Measurements from ENCODE around the gene AP2B1. TPM values are rescaled to one million over a fixed set of nuclear protein-coding genes. Genes with fewer than 3 reads are reported as not detected.
"Not testable (repeated sequence)": the region's sequence is repeated elsewhere in the genome, so short reads cannot be mapped to it uniquely, and the experiment has no call there.

AP2B1 gene
- total RNA-seq, 1 experiment from 2014 or later, result 217 TPM

- H2BK20ac ChIP-seq (ENCODE audit: low read depth, low read length, poor library complexity, severe bottlenecking), result no peak within 1 kb of the TSS
- H2AFZ ChIP-seq (ENCODE audit: low read length), result no peak within 1 kb of the TSS
- no peak within 1 kb of the TSS for H3K27ac Mint-ChIP-seq
- no peak within 1 kb of the TSS for H4K91ac ChIP-seq (ENCODE audit: insufficient read length, low read depth, low read length)
- H3K27me3 Mint-ChIP-seq (ENCODE audit: low read depth), result peaks cover 27% of the 10 kb centered on the region
- H3K79me1 ChIP-seq (ENCODE audit: insufficient read depth, low read depth, low read length, poor library complexity, severe bottlenecking), result no peaks in the 10 kb centered on the region
- no peaks in the 10 kb centered on the region for H3K27me3 ChIP-seq (ENCODE audit: insufficient read depth, low read length)
- H2BK5ac ChIP-seq (ENCODE audit: insufficient read length, low read length), result no peak within 1 kb of the TSS
- H2AK5ac ChIP-seq (ENCODE audit: insufficient read length, low read length), result no peak within 1 kb of the TSS
- WGBS (ENCODE audit: extremely low coverage, insufficient read length, low lambda C conversion rate), result no CpG with 5 or more reads among the region's 3 CpGs
- H4K20me1 ChIP-seq (ENCODE audit: control insufficient read depth, insufficient read depth, insufficient read length), result peaks cover 3% of the 10 kb centered on the region
- DNase-seq, result no peak
- no peaks in the 10 kb centered on the region for H3K9me3 ChIP-seq (ENCODE audit: control insufficient read depth, low read depth, low read length)
- H3K23me2 ChIP-seq (ENCODE audit: insufficient read length, low read depth, low read length, poor library complexity, severe bottlenecking), result no peaks in the 10 kb centered on the region
- no peak within 1 kb of the TSS for H3K14ac ChIP-seq (ENCODE audit: insufficient read depth, low read length)
- H2BK15ac ChIP-seq (ENCODE audit: low read depth, low read length), result no peak within 1 kb of the TSS
- no peaks in the 10 kb centered on the region for H3K4me1 ChIP-seq (ENCODE audit: insufficient read depth, low read length)
- H3K23ac ChIP-seq (ENCODE audit: insufficient read length, low read depth, low read length), result no peak within 1 kb of the TSS
- no peak within 1 kb of the TSS for H3K18ac ChIP-seq (ENCODE audit: insufficient read length, low read depth, low read length)
- no peaks in the 10 kb centered on the region for H3K4me1 Mint-ChIP-seq
- H2BK12ac ChIP-seq (ENCODE audit: insufficient read length, low read depth, low read length), result no peak within 1 kb of the TSS
- no peak within 1 kb of the TSS for H3K4ac ChIP-seq (ENCODE audit: low read depth, low read length)
- H4K5ac ChIP-seq (ENCODE audit: insufficient read length, low read depth, low read length), result no peak within 1 kb of the TSS
- no peak within 1 kb of the TSS for H3K27ac ChIP-seq (ENCODE audit: insufficient read length, low read depth, low read length)
- H3K79me2 ChIP-seq (ENCODE audit: insufficient read depth, low read length), result no peaks in the 10 kb centered on the region
- H2BK120ac ChIP-seq (ENCODE audit: low read depth, low read length, poor library complexity, severe bottlenecking), result no peak within 1 kb of the TSS
- H3K4me3 Mint-ChIP-seq, result no peak within 1 kb of the TSS; a peak in 1 of 5 replicates
- H3K4me2 ChIP-seq (ENCODE audit: insufficient read depth, insufficient read length, low read length), result no peak within 1 kb of the TSS
- no peak for TF ChIP-seq CTCF (conservative IDR thresholded peaks at IDR 0.05)
- no peaks in the 10 kb centered on the region for H3K36me3 Mint-ChIP-seq (ENCODE audit: insufficient read depth in 1 of 3, low read depth in 3 of 3)
- H3K9me3 Mint-ChIP-seq, result no peaks in the 10 kb centered on the region
- no peak within 1 kb of the TSS for H3K9ac ChIP-seq (ENCODE audit: extremely low read depth, insufficient read length, low read length)
- no peak within 1 kb of the TSS for H4K8ac ChIP-seq (replicated peaks; ENCODE audit: insufficient read length, low read depth, low read length)
- H3K56ac ChIP-seq (ENCODE audit: insufficient read length, low read depth, low read length), result no peak within 1 kb of the TSS
- no peak within 1 kb of the TSS for H3T11ph ChIP-seq (ENCODE audit: low read length)
Observed at GRCh38 chr17:35560703-35561102, 26.4 kb upstream of the AP2B1 start, which contains the start of gene SLFN14. SLFN14 (minus strand) TSS chr17:35560819; CDS start chr17:35558062, 2,757 bp downstream.

GRCh38 chr17:35563181-35563580 is 23.9 kb upstream of the AP2B1 start:
- H3K27me3 ChIP-seq (ENCODE audit: insufficient read depth, low read length); H3K4me2 ChIP-seq (ENCODE audit: insufficient read depth, insufficient read length, low read length); H3K4me1 ChIP-seq (ENCODE audit: insufficient read depth, low read length); H2AK5ac ChIP-seq (ENCODE audit: insufficient read length, low read length); H4K20me1 ChIP-seq (ENCODE audit: control insufficient read depth, insufficient read depth, insufficient read length); DNase-seq; H3K9ac ChIP-seq (ENCODE audit: extremely low read depth, insufficient read length, low read length); H3K18ac ChIP-seq (ENCODE audit: insufficient read length, low read depth, low read length); H3K79me2 ChIP-seq (ENCODE audit: insufficient read depth, low read length); H3K27ac Mint-ChIP-seq; H3K36me3 Mint-ChIP-seq (ENCODE audit: insufficient read depth in 1 of 3, low read depth in 3 of 3); H3K14ac ChIP-seq (ENCODE audit: insufficient read depth, low read length); H2BK120ac ChIP-seq (ENCODE audit: low read depth, low read length, poor library complexity, severe bottlenecking); H3K4me3 Mint-ChIP-seq; H2BK20ac ChIP-seq (ENCODE audit: low read depth, low read length, poor library complexity, severe bottlenecking); H3K23ac ChIP-seq (ENCODE audit: insufficient read length, low read depth, low read length); H4K8ac ChIP-seq (replicated peaks; ENCODE audit: insufficient read length, low read depth, low read length); H3K9me3 Mint-ChIP-seq; H3K56ac ChIP-seq (ENCODE audit: insufficient read length, low read depth, low read length); H3K4ac ChIP-seq (ENCODE audit: low read depth, low read length); H3K4me1 Mint-ChIP-seq; H4K91ac ChIP-seq (ENCODE audit: insufficient read length, low read depth, low read length); H3K27ac ChIP-seq (ENCODE audit: insufficient read length, low read depth, low read length); H3T11ph ChIP-seq (ENCODE audit: low read length); H2BK15ac ChIP-seq (ENCODE audit: low read depth, low read length); H2BK5ac ChIP-seq (ENCODE audit: insufficient read length, low read length); H3K79me1 ChIP-seq (ENCODE audit: insufficient read depth, low read depth, low read length, poor library complexity, severe bottlenecking); H2BK12ac ChIP-seq (ENCODE audit: insufficient read length, low read depth, low read length); H2AFZ ChIP-seq (ENCODE audit: low read length); H3K9me3 ChIP-seq (ENCODE audit: control insufficient read depth, low read depth, low read length); H4K5ac ChIP-seq (ENCODE audit: insufficient read length, low read depth, low read length); H3K23me2 ChIP-seq (ENCODE audit: insufficient read length, low read depth, low read length, poor library complexity, severe bottlenecking): not testable (repeated sequence)
- no CpG with 5 or more reads among the region's 16 CpGs for WGBS (ENCODE audit: extremely low coverage, insufficient read length, low lambda C conversion rate)
- peaks cover 33% of the 10 kb centered on the region for H3K27me3 Mint-ChIP-seq (ENCODE audit: low read depth)

All from H9 (cell line).